GM19395 (cell line): ENCODE data around the gene ASPHD2.

Source experiments
- ATAC-seq: cut with Tn5 transposase; IDR thresholded peaks from one replicate; pipeline ENCODE4 v1.9.1; 2021; ENCODE audit warnings: mild to moderate bottlenecking, moderate library complexity; ENCODE audit not compliant: unreplicated experiment

ASPHD2 gene

DNA sequence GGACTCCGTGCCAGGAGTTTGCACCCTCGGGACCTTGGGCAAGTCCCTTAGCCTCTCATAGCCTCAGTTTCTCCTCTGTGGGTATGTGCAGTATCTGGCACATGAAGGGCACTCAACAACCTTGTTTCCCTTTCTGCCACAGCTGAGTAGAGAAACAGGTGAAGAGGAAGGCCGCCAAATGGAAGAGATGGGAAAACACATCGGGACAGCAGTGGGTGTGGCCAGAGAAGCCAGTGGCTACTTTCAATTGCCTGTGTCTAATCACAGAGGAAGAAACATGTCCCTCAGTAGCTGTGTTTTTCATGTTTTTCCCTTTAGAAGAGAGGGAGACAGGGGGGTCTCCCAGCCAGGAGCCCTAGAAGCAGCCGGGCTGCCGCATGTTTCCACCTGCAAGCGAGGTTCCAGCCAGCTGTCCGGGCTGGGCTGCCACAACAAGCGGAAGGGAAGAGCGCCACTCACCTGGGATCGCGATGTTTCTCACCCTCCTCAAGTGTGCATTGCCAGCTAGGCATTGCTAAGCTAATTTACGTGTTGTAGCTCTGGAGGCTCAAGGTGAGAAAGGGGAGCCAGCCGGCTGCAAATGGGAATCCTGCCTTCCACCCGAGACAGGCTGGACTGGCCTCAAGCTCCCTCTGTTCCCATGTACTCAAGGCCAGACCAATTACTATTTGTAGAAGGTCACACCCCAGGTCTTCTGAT is 16.7 kb downstream of the ASPHD2 start:
- ATAC-seq: no peak

DNA sequence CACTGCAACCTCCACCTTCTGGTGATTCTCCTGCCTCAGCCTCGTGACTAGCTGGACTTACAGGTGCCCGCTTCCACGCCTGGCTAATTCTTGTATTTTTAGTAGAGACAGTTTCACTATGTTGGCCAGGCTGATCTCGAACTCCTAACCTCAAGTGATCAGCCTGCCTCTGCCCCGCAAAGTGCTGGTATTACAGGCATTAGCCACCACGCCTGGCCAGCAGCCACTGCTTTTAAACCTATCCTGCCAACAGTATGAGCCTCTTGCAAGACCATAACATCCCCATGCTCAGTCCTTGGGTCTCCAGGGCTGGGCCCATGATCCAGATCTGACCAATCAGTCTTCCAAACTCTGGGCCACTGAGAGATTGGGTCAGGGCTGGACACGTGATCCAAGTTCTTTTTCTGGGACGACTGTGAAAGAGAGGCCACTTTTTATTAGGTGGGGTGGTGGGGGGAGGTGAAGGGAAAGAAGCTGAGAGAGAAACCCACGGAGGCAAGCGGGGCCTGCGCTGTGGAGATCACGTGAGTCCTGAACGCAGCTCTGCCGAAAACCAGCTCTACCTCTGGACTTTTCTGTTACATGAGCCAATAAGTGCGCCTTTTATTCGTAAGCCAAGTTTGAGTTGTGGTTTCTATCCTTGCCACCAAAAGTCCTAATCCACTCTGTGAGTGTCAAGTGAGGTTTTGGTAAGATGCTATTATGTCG is 17.9 kb downstream of the ASPHD2 start:
- no peak for ATAC-seq

DNA sequence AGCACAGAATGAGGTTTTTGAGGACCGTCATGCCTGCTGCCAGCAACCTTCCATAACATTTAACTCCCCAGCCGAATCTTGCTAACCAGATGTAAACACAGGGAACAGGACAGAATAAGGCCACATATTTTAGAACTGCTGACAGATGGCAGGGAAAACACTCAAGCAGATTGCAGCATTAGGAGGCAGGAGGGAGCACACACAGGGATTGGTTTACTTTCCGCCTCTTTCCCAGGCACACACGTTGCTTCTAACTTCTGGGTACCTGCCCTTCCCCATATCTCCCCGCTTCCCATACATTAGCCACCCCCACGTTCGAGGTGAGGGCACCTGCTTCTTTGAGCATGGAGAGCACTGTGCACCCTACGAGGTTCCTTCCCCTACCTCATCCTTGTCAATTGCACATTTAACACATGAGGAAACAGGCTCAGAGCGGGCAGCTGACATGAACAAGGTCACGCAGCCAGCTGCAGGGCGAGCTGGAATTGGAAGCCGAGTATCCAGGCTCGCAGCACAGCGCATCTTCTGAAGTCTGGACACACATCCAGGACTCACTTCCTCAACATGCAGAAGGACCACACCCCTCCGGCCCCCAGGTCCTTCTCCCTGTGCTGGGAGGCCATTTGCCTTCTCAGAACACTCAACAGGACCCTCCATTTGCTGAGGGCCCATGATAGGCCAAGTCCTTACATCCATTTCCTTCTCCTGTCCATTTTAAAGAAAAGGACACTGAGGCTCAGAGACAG is 18.7 kb downstream of the ASPHD2 start:
- no peak for ATAC-seq

DNA sequence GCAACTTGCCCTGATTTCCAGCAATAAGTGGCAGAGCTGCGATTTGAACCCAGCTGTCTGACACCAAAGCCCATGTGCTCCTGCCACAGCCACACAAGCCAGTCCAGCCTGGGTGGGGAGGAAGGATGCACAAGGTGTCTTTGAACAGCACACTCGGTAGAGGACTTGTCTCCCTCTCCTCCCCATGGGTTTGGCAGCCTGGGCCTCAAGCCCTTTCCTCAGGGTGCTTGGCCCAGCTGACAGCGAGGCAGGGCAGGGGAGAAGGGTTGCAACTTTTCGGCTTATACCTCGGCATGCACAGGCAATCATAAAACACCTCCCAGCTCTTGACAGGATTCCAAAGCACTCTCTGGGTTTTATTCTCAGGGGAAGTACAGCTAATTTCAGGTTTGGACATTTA is 19.3 kb downstream of the ASPHD2 start:
- no peak for ATAC-seq

DNA sequence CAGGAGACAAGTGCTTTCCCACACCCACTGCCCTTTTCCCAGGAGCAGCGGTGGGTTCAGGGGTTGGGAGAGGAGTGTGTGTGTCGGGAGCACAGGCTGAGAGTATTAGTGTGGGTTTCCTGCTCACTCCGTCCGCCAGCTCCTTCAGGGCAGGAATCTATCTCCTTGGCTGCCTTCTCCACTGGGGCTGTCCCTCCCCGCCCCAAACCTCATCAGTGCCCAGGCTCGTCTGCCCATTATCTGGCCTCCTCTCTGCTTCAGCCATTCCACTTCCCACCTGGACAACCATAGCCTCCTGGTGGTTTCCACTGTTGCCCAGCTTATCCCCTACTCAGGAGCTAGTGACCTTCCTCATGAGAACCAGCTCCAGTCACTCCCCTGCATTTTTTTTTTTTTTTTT is 19.9 kb downstream of the ASPHD2 start:
- ATAC-seq: no peak

DNA sequence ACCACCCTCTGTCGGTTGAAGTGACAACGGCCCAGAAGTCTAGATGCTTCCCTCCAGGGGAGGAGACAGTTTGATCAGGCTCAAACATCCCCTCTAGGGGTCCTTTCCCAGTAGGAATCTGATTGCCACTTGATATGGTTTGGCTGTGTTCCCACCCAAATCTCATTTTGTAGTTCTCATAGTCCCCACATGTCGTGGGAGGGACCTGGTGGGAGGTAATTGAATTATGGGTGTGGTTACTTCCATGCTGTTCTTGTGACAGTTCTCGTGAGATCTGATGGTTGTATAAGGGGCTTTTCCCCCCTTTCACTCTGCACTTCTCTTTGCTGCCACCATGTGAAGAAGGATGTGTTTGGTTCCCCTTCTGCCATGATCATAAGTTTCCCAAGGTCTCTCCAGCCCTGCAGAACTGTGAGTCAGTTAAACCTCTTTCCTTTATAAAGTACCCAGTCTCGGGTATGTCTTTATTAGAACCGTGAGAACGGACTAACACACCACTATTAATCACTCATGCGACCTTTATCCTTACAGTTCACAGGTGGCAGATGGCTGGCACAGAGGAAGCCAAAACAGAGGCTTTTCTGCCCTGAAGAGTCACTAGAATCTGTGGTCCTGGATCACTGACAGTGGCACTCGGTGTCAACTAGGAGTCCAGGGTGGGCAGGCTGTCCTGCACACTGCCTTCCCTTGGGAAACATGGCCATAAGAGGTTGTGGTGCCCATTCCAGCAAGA is 21.6 kb downstream of the ASPHD2 start:
- no peak for ATAC-seq

DNA sequence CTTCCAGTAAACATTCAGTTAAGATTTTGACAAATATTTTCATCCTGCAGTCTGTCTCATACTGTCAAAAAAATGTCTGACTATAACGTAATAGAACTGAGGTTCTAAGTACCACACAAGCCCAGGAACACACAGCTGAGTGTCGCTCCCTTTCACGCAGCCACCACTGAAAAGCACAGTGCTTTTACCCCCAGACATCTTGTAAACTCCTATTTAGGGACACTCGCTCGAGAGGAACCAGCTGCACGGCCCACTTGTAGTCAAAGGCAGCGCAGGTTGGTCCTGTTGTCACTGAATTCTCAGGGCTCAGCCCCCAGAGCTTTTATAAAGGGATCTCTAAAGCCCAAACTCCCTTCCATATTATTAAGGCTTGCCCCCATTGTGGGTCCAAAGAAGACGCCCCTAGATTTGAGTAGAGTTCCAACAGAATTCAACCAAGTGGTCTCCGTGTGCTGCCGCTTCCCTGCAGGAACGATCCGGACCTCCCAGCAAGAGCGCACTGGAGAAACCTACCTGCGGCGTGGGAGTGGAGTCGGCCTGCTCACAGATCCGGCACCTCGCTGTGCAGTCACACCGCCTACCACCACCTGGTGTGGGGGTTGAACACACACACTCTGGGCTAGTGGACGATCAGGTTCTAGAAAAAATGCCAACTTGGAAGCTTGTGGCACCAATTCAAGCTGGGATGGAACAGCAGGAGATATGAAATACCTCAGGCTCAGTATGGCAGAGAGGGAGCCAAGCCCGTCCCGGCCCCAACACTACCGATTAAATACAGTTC is 23.4 kb downstream of the ASPHD2 start:
- no peak for ATAC-seq

DNA sequence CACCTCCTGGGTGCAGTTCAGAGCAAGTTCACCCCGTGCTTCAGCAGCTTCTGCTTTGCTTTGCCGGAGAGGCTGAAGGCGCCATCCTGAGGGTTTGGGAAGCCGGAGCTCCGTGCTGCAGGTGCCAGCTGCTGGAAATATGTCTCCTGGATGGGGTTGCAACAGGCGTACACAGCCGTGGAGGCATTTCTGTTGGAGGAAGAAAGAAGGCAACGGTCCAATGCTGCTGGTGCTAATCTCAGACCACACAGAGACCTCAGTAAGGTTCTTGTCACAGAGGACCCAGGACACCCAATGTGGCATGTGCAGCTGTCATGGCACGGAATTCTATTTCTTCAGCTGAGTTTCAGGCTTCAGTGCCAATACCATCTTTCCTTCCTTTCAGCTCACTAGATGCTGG is 24.2 kb downstream of the ASPHD2 start:
- no peak for ATAC-seq

DNA sequence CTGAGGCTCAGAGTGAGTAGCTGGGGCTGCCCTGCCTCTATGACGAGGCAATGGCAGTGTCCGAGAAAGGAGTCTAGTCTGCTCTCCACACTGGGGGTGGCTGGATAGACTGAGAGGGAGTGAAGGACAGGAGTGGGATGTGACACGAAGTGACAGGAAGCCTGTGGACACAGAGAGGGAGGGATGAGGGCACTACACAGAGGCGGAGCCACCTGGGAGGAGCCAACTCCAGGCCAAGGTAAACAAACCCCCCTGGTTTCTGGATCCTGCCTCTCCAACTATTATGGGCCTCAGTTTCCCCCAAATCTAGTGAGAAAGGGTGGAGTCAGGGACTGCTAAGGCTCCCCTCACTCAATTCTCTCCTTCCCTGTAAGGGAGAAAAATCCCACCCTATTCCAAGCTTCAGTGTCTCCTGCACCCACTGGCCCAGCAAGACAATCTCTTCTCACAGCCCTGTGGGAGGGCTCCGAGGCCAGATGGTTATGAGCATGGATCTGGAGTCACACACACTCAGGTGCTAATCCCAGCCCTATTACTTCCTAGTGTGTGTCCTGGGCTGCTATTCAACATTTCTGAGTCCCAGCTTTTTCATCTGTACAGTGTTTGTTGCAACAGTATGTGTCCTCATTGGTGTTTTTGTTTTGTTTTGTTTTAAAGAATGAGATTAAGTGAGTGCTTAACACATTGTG is 24.9 kb downstream of the ASPHD2 start:
- ATAC-seq: no peak

DNA sequence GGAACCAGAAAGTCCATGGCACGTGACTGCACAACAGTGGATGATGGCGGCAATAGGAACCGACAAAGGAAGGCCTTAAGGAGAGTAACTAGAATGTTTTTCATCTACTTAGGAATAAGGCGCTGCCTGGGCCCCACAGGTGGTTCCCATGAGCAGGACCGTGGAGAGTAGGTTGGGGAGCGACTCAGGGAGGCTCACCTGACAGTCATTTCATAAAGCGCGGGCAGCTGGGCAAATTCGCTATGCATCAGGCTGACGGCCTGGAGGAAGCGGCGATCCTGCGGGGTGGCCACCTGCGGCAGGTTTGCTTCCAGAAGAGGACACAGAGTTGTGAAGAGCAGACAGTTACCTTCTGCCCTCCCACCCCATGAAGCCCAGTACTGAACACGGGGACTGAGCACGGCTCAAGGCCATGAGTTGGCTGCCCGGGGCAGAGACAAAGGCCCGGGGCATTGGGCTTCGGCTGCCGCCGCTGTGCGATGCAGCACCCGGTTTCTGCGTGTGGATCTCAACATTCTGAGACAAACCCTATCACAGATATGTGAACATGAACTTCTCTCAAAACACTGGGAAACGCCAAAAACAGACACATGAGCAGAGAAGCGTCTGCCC is 28.7 kb downstream of the ASPHD2 start:
- no peak for ATAC-seq

DNA sequence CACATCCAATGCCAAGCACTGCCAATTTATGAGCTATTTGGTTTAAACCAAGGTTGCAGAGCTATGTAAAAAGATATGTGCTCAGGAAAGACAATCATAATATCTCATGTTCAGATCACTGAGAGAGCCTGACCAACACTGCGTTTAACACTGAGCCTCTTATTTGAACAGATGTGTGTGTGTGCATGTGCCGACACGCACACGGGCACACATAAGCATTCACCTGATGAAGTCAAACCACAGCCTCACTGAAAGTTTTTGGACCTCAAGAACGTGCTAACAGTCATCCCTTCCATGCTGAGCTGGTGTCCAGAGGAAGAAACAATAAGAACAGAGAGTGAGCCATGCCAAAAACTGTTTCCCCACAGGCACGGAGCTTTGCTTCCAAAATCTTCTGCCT is 31.1 kb downstream of the ASPHD2 start:
- ATAC-seq: no peak

DNA sequence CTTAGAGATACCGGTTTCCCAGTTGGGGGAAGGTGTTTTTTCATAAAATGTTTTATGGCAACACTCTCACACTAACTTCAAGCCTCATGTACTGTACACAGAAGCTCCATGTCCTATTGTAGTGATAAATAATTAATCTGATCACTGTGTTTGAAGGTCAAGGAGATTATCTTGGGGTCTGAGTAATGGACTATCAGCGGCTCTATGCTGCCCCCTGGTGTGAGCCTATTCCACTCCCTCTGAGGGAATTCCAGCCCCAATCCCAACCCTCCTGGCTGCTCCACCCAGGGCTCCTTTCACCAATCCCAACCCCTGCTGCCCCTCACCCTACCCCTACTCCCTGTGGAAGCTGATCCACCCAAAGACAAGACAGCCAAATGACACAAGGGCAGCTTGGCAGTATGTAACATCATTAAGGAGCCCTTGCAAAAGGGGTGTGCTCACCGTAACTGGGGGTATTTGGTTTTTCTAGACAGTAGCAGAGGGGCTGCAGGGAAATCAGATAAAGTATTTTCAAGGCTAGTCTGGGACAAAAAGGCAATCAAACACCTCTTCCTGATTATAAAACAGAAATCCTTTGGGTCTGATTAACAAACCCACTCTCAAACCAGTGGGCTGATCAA is 32.2 kb downstream of the ASPHD2 start:
- no peak for ATAC-seq

DNA sequence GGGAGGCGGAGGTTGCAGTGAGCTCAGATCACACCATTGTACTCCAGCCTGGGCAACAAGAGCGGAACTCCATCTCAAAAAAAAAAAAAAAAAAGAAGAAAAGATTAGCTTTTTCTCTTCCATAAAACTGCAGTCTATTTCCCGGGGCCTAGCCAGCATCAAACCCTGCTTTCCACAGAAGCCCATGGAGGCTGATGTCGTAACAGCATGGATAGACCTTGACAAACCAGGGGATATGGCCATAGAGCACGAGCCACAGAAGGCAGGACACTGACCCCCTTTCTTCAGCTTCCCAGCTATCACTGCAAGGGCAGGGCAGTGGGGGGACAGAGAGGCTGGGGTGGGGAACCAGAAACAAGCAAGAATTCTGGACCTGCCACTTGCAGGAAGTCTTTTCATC is 33.0 kb downstream of the ASPHD2 start:
- no peak for ATAC-seq

DNA sequence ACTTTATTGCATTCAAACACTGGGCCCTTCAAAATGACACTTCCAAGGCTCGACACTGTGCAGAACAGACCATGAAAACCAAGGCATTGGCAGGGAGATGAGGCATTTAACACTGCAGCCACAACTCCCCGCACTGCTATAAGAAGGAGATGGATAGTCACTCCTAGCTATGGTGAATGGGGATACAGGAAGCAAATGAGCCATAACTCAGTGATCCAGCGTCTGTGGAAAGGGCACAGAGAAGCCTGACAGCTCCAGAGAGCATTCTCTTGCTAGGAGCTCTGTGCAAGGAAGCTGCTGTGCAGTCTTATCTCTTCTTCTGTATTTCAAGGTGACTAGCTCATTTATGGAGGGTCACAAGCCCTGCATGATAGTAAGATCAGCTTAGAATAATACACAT is 33.6 kb downstream of the ASPHD2 start:
- ATAC-seq: no peak

DNA sequence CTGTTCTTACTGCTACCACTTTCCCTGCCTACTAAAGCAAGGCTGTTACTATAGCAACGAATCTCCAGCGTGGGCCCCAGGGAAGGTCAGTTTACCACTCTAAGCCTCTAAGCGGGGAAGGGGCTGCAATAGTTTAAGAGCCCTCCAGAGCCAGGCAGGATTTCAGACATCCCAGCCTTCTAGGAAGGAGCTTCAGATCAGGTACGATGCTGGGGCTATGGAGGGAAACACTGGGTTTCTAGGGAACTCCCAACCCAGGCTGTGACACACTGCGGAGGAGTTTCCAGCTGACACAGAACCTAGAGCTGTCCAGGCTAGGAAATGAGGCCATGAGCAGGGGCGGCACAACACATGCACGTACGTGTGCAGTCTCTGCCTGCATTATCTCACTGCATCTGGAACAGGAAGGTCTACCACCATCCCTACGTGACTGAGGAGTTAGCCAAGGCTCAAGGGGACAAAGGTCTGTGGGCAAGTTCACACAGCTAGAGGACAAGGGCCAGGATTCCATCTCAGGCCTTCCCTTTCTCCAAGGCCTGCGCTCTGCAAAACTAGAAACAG is 34.1 kb downstream of the ASPHD2 start:
- no peak for ATAC-seq

DNA sequence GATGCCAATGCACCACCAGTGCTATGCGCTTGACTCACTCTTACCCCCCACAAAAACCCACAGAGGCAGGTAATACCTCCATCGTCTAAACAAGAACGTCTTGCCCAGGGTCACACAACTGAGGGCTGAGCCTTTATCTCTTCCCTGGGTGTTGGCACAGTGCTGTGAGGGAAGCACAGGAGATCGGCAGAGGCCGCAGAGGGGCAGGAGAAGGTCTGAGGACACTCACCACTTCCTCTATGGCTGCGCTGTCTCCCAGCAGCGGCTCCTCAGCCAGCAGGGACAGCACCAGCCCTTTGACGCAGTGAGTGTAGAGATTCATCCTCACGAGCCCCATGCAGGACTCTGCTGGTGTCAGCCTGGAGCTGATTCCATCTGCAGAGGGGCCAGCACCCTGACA is 34.6 kb downstream of the ASPHD2 start:
- no peak for ATAC-seq

DNA sequence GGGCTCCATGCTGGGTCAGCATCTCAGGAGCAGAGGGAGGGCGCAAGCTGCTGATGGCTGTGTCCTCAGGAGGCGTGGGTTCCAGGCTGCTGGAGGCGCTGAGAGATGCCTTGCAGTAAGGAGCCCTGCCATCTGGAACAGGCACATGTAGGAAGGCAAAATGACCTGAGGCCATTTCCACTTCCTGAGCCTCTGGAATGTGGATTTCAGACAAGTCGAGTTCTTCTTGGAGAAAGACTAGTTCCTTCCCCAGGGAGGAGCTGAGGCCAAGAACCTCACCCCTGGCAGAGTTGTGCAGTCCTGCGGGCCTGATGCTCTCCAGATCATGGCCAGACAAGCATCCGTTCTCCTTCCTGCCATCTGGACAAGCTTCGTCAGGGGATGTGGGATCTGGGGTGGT is 35.3 kb downstream of the ASPHD2 start:
- ATAC-seq: no peak

DNA sequence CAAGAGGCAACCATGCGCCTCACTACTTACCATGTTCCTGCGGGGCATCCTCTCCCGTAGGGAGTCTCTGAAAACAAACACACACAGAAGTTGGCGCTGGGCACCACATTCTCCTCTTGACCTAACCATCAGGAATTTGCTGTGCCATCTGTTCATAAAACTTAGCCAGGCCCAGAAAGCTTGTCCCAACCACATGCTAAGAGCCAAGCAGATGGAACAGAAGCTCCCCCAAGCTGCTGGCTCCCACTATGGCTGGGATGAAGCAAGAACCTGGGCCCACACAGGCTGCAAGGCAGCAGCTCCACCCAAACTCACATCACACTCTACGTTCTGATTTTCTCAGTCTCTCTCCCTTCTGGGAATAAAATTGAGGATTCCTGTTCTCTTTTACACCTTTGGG is 37.1 kb downstream of the ASPHD2 start:
- ATAC-seq: no peak

DNA sequence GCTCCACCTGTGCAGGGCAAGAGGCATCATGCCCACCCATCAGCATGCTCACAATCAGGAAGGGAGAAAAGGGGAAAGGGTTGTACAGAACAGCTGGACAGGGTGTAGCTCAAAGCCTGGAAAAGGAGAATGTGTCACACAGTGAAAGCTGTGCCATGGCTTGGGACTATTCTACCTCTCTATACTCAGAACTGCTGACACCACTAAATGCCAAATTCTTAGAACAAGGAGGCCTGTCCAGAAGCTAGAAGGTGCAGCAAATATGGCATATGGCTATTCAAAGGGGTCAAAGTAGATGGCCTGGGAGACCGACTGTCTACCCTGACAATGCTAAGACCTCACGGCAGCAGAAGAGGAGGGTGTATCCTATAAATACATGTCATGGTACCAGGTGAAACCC is 41.7 kb downstream of the ASPHD2 start:
- no peak for ATAC-seq
